Measurements from ENCODE around the gene WWOX.

Gene WWOX

DNA sequence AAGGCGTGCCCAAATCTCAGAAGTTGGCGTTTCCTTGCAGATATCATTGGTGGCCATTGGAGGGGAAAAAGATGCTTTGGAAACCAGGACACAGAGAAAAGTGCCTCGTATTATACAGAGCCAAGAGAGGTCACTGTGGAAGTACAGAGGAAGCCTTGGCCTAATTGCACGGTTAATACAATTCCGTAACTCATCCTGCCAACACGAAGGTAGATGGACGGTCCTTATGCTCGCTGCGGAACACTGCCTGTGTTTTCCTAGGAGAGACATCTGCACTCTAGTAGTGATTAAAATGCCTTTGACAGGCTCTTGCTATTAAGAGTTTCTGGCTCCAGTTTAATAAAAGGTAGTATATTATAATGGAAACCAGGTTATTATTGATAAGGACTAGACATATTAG lies 536.4 kb downstream of the WWOX start:
- no peak for DNase-seq

DNA sequence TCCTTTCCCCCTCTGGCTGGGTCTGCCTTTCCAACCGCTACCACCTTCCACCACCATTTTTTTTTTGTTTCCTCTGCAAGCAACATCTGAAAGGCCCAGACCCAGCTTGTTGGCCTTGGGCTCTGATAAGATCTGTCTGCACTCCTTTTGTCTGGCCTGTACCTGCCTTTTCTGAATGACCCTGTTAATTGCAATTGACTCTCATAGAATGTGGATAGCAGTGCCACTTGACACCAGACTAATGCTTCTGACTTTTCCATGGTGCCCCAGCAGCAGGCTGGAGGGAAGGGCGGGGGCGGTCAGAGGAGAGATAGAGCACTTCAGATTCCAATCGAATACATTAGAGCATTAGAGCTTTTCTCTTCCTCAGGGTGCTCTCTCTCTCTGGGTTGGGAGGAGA lies 538.9 kb downstream of the WWOX start:
- no peak for DNase-seq

DNA sequence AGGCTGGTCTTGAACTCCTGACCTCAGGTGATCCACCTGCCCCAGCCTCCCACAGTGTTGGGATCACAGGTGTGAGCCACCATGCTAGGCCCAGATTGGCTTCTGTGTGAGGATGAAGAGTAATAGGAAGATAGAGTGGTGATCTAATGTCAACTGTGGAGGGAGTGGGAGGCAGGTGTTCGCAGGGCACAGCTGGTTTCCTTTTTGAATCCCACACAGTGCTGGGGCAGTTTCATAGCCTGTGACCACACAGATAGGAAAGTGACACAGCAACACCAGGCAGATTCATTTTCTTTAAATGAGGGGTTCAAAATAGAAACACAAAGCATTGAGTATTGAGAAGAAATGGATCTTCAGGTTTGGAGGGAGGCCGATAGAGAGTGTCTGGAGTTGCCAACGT lies 540.3 kb downstream of the WWOX start:
- DNase-seq = no peak

DNA sequence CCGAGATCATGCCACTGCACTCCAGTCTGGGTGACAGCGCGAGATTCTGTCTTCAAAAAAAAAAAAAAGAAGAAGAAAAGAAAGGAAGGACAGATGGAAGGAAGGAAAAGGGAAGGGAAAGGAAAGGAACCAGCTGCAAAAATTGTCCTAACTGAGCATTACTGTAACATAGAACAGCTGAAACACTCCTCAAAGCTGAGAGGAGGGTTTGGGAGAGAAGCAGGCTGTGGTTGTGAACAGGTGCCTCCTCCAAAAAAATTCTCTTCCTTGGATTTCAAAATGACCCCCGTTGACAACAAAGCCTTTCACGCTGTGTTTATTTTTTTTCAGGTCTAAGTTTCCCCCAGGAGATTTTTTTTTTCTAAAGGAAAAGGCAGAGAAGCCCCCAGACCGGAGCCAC lies 541.4 kb downstream of the WWOX start:
- DNase-seq = no peak

DNA sequence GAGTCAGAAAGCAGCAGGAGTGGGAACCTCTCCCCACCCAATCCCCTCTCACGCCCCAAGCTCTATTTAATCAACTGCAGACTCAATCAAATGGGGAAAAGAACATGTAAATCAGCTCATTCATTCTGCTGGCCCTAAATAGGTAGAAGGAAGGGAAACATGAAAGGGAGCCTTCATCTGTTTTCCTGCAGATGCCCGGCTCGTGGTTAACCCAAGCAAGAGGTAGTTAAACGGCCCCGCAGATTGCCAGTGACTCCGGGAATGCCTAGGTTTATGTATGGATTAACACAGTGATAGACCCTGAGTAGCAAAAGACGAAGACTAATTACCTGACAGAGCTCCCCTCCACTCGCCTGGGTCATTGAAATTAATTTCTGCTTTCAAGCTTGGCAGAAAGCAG lies 542.0 kb downstream of the WWOX start:
- DNase-seq = no peak

DNA sequence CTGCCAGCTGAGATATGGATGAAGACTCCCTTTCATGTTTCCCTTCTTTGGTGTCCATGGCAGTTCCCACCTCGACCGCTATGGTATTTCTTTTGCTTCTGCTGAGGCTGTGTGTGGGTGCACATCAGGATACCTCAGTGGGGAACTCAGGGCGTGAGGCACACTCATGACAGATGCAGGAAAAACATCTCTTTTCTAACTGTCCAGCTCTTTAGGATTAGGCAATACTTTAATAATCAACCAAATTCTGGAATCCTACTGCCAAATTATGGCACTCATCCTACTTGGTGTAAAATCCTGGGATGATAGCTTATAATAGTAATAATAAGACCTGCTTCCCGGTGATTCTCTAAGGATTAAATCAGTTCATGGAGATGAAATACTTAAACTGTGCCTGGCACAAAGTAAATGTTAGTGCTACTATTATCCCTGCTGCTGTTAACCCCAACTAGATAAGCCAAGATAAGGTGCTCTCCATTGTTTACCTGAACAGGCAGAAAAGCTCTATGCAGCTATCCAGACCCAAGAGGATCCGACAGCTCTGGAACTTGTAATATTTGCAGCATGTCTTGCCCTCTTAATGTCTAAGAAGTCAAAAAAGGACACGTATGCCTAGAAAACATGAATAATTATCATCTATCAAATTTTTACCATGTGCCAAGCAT lies 543.3 kb downstream of the WWOX start:
- DNase-seq = no peak

DNA sequence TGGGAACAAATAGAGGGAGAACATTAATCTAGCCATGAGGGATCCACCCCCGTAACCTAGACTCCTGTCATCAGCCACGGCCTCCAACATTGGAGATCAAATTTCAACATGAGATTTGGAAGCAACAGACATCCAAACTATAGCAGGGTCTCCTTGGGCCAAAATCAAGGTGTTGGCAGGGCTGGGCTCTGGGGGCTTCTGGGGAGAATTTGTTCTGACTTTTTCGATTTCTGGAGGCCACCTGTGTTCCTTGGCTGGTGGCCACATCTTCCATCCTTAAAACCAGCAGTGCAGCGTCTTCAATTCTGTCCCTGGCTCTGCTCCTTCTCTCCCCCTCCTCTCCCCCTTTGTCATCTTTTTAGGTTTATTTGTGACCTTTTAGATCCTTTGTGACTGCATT lies 546.2 kb downstream of the WWOX start:
- no peak for DNase-seq

DNA sequence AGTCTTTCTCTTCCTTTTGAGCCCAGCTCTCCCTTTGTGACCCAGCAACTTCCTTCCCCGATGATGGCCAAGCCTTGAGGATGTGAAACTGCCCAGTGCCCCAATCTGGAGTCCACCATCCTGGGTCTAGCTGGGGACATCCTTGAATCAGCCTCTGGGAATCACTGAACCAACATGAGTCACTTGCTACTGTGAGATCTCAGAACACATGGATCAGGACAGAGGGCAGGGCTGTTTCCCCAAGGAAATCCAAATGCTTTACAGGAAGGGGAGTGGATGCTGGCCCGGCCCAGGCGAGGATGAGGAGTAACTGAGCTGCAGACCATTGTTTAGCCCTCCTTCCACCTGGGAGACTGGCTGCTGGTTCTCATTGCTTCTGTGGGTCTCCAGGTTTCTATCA lies 547.6 kb downstream of the WWOX start:
- DNase-seq = no peak

DNA sequence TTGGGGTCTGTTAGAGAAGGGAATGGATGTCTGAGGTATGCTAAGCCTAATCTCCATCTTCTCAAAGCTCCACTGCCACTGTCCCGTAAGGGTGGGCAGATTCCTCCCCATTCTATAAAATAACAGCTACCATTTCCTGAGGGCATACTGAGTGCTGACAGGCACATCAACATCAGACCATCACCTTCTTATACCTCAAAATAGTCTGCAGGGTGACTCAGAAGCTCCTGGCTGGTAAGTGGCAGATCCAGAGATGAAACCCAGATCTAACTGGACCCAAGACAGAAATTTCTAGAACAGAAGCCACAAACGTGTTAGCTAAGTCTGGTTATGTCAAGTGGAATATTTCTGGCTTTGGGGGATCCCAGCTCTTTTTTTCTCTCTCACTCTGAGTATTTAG lies 548.0 kb downstream of the WWOX start:
- no peak for DNase-seq

DNA sequence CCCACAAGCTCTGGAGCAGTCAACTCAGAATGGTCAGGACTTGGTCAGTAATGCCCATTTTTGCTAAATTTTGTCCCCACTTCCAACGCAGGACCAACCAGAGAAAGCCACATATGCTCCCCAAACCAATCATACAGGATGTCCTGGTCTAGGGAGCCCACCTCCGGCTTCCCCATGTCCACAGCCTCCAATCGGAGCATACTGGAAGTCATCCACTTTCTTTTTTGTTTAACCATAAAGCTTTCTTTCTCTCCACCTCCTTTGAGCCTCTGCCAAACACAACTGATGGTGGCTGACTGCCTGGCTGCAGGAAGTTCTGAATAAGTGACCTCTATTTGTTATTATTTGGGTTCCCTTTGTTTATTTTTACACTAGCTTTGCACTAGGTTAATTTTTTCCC lies 549.1 kb downstream of the WWOX start:
- DNase-seq = no peak

DNA sequence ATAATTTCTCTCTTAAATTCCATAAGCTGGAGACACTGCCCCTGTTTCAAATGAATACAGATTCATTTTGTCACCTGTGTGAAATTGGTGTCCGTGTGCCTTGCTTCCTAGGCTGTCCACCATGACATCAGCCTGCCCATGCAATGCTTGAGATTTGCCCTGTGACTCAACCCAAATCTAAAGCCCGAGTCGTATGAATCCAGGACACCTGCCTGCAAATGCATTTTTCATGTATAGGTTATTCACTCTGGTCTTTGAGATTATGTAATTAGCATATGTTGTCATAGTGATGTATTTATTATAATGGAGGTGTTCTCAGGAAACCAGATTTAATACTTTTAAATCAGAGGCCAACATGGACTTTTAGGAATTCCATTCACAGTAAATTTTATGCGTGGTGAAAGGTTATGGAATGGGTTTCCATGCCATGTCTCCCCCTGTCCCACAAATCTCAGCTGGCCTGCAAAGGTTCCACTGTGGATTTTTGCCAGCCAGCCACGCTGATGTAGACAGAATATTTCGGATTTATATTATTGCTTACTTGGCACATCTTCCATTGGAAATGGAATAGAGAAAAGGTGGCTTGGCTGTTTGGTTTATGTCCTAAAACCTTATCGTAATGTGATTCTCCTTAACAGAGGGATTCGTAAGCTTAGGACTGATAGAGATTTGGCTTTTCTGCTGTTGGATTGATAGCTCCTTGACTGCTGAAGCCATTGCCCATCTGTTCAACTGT lies 551.1 kb downstream of the WWOX start:
- no peak for DNase-seq

DNA sequence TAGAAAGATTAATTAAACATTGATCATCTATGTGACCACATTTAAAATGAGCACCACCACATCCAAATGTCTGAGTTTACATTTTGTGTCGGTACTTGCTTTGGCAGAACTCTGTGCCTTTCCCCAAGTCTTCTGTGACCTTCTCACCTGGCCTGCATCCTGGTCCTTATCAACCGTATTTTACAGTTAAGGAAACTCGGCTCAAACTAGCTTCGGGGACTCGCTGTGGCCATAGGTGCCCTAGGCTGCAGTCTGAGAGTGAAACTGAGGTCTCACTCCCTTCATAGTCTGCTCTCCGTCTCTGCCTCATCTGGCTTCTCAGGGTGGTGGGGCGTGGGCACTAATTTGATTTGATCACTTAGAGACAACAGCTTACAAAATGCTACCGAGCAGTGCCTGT lies 555.5 kb downstream of the WWOX start:
- no peak for DNase-seq

DNA sequence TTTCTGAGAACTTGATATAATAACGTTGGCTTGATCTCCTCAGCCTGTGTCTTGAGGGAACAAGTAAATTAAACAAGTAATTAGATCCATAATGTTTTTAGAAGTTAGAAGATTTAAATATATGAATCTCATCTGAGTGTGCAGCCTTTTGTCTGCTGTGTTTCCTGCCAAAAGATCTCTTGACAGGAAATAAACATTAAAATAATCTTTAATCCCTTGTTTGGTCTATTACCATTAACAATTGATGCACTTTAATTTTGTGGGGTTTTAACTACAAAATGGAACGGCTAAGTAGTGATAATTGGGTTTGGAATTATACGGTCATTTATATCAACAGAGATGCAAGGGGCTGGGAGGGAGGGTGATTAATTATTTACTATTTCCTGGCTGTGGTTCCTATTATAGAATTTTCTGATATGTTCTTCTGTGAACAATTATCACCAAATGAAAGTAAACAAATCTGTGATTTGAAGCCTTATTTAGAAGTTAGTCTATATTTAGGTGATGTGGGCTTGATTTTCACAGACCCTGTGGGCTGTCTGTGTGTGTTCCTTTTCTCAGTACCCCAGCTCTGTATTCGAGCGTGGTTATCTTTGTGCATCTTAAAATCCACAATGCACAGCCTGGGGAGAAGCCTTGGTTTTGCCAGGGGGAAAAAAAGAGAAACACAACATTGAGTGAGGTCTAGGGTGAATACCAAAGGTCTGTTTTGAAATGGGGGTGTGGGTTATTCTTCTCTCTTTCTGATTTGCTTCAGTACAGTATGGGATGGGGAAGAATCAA lies 556.1 kb downstream of the WWOX start:
- DNase-seq = no peak

DNA sequence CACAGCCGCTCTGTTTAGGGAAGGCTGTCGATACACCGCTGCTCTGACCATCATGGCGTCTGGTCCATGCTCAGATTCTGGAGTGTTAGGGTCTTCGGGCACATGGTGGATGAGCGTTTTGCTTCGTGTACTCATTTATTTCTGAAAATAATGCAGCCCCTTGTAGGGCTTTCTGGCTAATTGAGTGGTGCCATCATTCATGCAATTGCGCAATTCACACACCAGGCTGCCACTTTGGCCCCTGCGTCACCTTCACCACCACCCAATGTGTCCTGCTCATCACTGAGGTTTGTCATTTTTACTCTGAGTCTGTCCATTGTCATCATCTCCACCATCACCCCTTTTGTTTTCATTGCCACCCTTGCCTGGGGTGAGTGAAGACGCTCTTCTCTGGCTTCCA lies 557.4 kb downstream of the WWOX start:
- no peak for DNase-seq

DNA sequence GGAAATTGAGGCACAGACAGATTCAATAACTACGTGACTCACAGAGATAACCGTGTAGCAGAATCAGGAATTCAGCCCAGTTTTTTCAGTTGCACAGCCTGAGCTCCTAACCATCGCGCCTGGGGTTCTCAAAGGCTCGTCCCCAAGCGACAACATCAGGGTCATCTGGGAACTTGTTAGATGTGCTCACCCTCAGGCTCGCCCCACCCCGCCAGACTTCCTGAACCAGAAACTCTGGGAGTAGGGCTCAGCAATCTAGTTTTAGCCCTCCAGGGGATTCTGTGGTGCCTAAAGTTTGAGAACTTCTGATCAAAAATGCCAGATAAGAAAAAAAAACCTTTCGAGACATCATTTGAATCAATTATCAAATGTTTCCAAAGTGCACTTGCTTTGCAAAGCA lies 559.8 kb downstream of the WWOX start:
- no peak for DNase-seq

DNA sequence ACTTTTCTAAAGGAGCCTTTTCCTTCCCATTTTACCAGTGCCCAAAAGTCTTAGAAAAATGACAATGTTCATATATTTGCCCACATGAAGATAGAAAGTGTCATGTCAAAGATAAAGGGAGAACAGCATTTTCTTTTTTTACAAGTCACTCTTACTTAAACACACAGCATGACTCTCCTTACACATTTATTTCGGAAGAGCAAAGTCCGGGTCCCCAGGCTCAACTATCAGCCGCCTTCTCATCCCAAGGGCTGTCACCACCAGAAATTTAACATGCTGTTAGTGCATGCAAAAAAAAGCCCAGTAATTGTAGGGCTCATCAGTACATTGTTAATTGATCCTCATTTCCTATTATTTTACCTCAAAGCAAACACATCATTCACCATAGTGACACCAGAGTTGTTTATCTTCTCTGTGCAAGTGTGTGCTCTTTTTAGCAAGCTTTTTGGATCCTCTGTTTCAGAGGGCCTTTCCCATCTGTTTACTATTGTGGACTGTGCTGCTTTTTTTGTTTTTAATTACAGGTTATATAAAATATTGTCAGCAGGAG lies 560.3 kb downstream of the WWOX start:
- DNase-seq = no peak

DNA sequence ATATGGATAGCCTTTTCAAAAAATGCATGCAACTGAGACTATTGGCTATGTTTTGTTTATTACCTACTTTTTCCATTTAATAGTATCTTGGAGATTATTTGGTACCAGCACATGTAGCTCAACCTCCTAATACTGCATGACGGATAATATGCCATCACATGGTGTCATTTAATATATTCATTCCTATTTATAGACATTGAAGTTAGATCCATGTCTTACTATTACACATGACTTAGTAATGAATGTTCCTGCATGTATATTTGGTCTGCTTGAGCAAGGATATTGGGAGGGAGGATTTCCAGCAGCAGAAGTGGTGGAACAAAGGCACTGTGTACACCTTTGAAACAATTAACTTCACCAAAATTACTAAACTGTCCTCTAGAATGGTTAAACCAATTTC lies 561.3 kb downstream of the WWOX start:
- no peak for DNase-seq

DNA sequence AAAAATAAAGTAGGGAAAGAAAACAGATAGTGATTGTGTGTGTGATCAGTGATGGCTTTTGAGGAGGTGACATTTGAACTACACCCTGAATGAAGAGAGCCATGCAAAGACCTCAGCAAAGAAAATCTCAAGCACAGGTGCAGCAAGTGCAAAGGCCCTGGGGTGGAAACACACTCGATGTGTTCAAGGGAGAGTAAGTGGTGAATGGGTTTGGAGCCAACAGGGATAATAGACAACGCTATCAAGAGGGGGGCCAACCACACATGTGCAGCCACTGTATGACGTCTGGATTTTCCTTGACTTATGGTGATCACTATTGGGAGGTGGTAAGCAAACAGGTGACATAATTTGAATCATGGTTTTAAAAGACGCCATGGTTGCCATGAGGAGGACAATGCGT lies 564.2 kb downstream of the WWOX start:
- DNase-seq = no peak

DNA sequence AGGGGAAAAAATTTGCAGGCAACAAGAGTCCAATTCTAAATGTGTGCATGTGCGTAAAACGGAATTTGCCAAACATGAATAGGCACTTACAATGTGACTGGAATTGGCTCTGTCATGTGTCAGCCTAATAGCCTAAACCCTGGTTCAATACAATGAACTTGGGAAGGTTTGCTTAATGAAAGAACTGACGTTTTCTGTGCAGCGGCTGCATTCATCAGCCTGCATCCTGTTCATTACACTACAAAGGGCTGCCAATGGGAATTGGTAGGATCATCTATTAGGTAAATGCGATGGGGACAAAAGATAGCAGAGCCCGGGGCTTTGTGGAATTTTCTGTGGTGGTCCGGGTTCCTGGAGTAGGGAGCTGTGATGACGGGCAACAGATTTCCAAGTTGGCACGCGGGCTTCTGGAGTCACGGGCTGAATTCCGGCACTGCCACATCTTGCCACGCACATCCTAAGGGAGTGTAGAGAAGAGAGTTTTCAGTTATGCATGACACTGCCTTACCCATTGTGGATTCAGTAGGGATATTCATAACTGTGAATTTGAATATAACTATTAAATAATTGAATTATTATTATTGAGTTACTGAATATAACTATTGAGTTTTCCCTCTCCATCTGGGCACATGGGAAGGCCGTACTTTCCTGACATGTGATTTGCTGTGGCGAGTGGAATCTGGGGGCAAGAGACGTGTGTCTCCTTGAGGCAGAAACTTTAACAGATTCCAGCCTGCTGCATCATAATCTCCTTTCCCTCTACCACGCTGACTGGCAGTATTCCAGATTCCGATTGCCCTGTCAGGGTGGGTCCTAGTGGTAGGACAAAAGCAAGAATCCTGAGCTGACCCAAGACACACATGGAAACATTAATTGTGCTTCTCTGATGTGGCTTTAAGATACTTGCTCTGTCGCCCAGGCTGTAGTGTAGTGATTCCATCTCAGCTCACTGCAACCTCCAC lies 565.6 kb downstream of the WWOX start:
- DNase-seq = no peak

DNA sequence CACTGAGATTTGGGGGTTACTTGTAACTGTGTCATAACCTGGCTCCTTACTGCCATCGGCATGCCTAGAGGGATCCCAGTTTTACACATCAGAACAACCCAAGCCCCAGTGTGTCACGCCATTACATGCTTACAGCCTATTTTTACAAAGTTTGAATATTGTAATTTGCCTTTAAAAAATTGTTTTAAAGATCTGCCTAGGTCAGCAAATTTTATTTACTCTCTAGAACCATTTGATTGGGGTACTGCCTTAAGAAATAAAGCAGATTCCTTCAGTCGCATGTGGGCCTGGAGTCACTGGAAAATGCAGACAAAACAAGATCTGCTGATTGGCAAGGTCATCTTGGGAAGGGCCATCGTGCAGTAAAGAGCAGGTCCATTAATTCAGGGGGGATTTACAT lies 566.9 kb downstream of the WWOX start:
- no peak for DNase-seq

DNA sequence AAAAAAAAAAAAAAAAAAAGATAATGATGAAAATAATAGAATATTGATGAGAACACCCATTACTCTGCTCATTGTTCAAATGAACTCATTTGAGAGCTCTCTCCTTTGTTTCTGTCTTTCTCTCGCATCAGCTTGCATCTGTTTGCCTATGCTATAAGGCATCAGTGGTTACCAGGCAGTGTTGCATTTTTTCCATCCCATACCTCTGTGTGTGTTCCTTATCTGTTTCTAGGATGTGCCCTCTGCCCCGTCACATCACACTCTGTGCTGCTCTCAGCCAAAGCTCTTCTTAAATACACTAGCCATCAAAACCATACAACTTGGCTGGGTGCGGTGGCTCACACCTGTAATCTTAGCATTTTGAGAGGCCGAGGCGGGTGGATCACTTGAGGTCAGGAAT lies 568.2 kb downstream of the WWOX start:
- DNase-seq = no peak

DNA sequence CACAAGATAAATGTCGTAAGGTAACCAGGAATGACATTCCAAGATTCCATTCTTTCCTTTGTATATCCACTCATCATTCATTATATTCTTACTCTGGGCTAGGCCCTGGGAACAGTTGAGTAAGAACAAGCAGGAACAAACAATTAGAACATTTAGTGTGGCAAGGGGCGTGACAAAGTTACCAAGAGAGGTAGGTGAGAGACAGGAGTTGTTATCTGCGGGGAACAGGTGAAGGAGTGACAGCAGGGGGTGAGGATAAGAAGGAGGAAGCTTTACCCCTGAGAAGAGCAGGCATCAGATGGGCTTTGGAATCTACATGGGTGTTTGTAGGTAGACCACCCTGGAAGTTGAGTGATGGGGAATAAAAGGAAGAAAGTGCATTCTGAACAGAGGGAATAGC lies 568.9 kb downstream of the WWOX start:
- no peak for DNase-seq

DNA sequence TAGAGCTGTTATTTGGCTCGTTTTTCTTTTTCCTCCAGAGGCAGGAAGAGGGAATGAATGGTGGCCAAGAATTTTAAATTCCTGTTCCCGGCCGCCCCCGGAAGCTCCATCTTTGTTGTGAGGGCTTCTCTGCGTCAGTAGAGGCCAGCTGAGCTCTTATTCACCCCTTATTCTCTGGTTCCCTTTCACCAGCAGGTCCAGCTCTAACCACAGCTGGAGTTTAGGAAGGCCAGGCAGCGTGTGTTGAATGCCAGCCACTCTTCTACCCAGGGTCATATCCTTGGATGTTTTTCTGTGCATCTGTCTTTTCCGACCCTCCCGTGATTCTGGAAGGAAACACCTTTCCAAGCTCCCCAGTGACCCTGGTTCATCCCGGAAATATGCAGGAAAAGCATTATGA lies 570.5 kb downstream of the WWOX start:
- no peak for DNase-seq

Data from stimulated activated CD4-positive, alpha-beta T cell treated with anti-CD3 and anti-CD28 coated beads, Interleukin-4, amount 100 ng/mL, for 24 hours (primary cell).